ENCODE results near the gene MLYCD. TPM values are rescaled to one million over a fixed set of nuclear protein-coding genes. Genes with fewer than 3 reads are reported as not detected.

Gene MLYCD
- total RNA-seq, 5 donors from 2014 or later (not counting 1 experiment from before 2014, with no cell fraction given): 7.2 to 10.3 (median 9.1) TPM

DNA sequence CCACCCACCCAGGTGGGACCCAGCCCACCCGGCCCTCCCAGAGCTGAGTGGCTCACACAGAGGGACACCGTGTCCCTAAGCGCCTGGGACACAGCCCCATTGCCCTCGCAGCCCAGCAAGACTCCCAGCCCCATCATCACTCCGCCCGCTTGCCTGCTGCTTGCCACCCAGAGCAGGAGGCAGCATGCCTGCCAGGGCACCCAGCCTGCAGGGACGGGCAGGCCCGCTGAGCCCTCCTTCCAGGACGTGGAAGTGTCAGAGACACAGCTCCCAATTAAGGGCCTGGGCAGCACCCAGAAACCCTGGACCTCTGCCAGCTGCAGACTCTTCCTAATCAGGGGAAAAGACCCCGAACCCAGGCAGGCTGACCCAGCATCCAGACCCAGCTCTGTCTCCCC is 36.9 kb downstream of the MLYCD start:
- H3K27me3 Mint-ChIP-seq: peaks cover 0 to 4% of the 10 kb centered on the region in 2 donors
- peaks cover 0 to 14% of the 10 kb centered on the region in 2 experiments for H3K27me3 ChIP-seq (replicated peaks in 1 of 2; ENCODE audit: control insufficient read depth in 2 of 2, extremely low read depth in 1 of 2, insufficient read depth in 2 of 2, low read length in 1 of 2)
- 92% methylated on average over 6 of the region's 10 CpGs for WGBS (ENCODE audit: insufficient coverage)
- no peak for ATAC-seq (replicated peaks in 1 of 4)
- no peak overlapping the region for H3K27ac ChIP-seq (ENCODE audit: low read length)
- H3K36me3 ChIP-seq (ENCODE audit: control insufficient read depth in 2 of 2, extremely low read depth in 1 of 2, insufficient read depth in 1 of 2, low read length in 1 of 2): no peaks in the 10 kb centered on the region
- CTCF ChIA-PET: no interaction called here
- no peak for DNase-seq
- no peaks in the 10 kb centered on the region for H3K9me3 Mint-ChIP-seq
- H3K36me3 Mint-ChIP-seq: peaks cover 14% of the 10 kb centered on the region
- no peak overlapping the region for H3K27ac Mint-ChIP-seq
- H3K4me1 ChIP-seq (ENCODE audit: control insufficient read depth in 1 of 2, extremely low read depth in 1 of 2, insufficient read depth in 2 of 2, low read length in 2 of 2): no peaks in the 10 kb centered on the region
- peaks cover 4 to 11% (median 5%) of the 10 kb centered on the region in 3 donors for H3K4me1 Mint-ChIP-seq
- H3K9me3 ChIP-seq: no peaks in the 10 kb centered on the region
- no peak overlapping the region for H3K4me3 Mint-ChIP-seq
- POLR2A ChIA-PET: no interaction called here
- no peak overlapping the region for H3K4me3 ChIP-seq (ENCODE audit: control insufficient read depth in 1 of 2, extremely low read depth in 1 of 2, low read length in 1 of 2)

- POLR2A ChIA-PET: no interaction called here
- Mint-ChIP-seq H3K27me3 (peaks cover 0 to 4% of the 10 kb centered on the region in 2 donors), H3K36me3 (peaks cover 14% of the 10 kb centered on the region), H3K9me3 (no peaks in the 10 kb centered on the region), H3K4me3 (no peak overlapping the region), H3K4me1 (peaks cover 4 to 11% (median 5%) of the 10 kb centered on the region in 3 donors), H3K27ac (no peak overlapping the region)
- 92% methylated on average over 18 of the region's 19 CpGs for WGBS (ENCODE audit: insufficient coverage)
- Histone ChIP-seq H3K9me3 (no peaks in the 10 kb centered on the region), H3K36me3 (ENCODE audit: control insufficient read depth in 2 of 2, extremely low read depth in 1 of 2, insufficient read depth in 1 of 2, low read length in 1 of 2) (no peaks in the 10 kb centered on the region), H3K27me3 (replicated peaks in 1 of 2; ENCODE audit: control insufficient read depth in 2 of 2, extremely low read depth in 1 of 2, insufficient read depth in 2 of 2, low read length in 1 of 2) (peaks cover 0 to 14% of the 10 kb centered on the region in 2 experiments), H3K4me1 (ENCODE audit: control insufficient read depth in 1 of 2, extremely low read depth in 1 of 2, insufficient read depth in 2 of 2, low read length in 2 of 2) (no peaks in the 10 kb centered on the region), H3K4me3 (ENCODE audit: control insufficient read depth in 1 of 2, extremely low read depth in 1 of 2, low read length in 1 of 2) (no peak overlapping the region), H3K27ac (ENCODE audit: low read length) (no peak overlapping the region)
- CTCF ChIA-PET: interaction anchor here in 1 of 2 donors (0.5 to 1.2 kb wide), 2 partner anchors 7 to 1715 kb away, joined by 3 read pairs; no protein-coding TSS in a partner anchor
- no peak for DNase-seq
- no peak for ATAC-seq (replicated peaks in 1 of 4)
Measured at GRCh38 chr16:83936581-83937165, 37.8 kb downstream of the MLYCD start.

DNA sequence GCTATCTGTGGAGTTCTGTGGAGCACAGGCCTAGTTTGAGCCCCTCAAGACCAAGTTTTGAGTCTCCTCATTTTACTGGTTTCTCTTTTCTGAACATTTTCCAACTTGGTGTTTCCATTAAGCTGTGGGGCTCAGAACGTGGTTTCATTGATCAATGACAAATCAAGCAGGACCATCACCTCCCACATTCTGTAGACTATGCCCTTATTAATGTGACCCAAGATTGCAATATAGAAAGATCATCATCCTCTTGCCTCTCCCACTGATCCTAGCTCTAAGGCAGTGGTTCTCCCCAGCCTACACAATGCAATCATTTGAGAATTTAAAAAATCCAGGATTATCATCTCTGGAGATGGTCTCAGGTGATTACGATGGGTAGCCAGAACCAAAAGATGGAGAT is 38.4 kb downstream of the MLYCD start:
- Mint-ChIP-seq H3K4me3 (no peak overlapping the region), H3K27me3 (peaks cover 0 to 4% of the 10 kb centered on the region in 2 donors), H3K36me3 (peaks cover 14% of the 10 kb centered on the region), H3K27ac (no peak overlapping the region), H3K9me3 (no peaks in the 10 kb centered on the region), H3K4me1 (peaks cover 4 to 11% (median 5%) of the 10 kb centered on the region in 3 donors)
- Histone ChIP-seq H3K4me1 (ENCODE audit: control insufficient read depth in 1 of 2, extremely low read depth in 1 of 2, insufficient read depth in 2 of 2, low read length in 2 of 2) (no peaks in the 10 kb centered on the region), H3K36me3 (ENCODE audit: control insufficient read depth in 2 of 2, extremely low read depth in 1 of 2, insufficient read depth in 1 of 2, low read length in 1 of 2) (no peaks in the 10 kb centered on the region), H3K4me3 (ENCODE audit: control insufficient read depth in 1 of 2, extremely low read depth in 1 of 2, low read length in 1 of 2) (no peak overlapping the region), H3K27ac (ENCODE audit: low read length) (no peak overlapping the region), H3K9me3 (no peaks in the 10 kb centered on the region), H3K27me3 (replicated peaks in 1 of 2; ENCODE audit: control insufficient read depth in 2 of 2, extremely low read depth in 1 of 2, insufficient read depth in 2 of 2, low read length in 1 of 2) (peaks cover 0 to 14% of the 10 kb centered on the region in 2 experiments)
- ChIA-PET CTCF (interaction anchor here in 1 of 2 donors (0.5 to 1.2 kb wide), 2 partner anchors 8 to 1716 kb away, joined by 3 read pairs; no protein-coding TSS in a partner anchor), POLR2A (no interaction called here)
- DNase-seq (no peak), ATAC-seq (replicated peaks in 1 of 4) (no peak)
- WGBS (ENCODE audit: insufficient coverage): 63% methylated on average over 2 of the region's 2 CpGs

DNA sequence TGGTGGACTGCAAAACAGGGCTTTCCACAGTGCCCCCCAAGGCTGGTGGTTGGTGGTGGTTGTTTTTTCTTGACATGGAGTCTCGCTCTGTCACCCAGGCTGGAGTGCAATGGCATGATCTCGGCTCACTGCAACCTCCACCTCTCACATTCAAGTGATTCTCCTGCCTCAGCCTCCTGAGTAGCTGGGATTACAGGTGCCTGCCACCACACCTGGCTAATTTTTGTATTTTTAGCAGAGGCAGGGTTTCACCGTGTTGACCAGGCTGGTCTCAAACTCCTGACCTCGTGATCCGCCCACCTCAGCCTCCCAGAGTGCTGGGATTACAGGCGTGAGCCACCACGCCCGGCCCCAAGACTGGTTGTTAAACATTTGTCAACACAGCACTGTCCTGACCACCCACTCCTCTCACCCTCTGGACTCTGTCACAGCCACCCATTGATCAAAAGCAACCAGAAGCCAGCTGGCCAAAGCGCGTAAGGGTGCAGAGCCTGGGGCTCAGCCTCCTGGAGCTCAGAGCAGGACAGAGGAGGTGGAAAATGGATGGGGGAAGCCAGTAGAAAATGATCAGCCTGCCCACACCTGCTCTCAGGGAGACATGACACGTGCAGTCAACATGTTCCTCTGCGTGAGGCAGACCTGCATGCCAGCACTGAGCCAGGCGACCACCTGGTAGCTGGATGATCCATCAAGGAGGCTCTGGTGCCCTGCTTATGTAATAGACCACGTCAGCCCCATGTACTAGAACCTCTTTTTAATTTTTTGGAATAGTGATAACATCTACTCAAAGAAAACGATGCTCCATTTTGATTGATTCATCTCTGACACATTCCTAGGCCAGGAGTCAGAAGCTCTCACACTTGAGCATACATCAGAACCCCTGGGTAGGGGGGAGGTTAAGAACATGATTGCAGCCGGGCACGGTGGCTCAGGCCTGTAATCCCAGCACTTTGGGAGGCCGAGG is 39.3 kb downstream of the MLYCD start:
- POLR2A ChIA-PET: no interaction called here
- Histone ChIP-seq H3K4me1 (ENCODE audit: control insufficient read depth in 1 of 2, extremely low read depth in 1 of 2, insufficient read depth in 2 of 2, low read length in 2 of 2) (no peaks in the 10 kb centered on the region), H3K9me3 (no peaks in the 10 kb centered on the region), H3K36me3 (ENCODE audit: control insufficient read depth in 2 of 2, extremely low read depth in 1 of 2, insufficient read depth in 1 of 2, low read length in 1 of 2) (no peaks in the 10 kb centered on the region), H3K4me3 (ENCODE audit: control insufficient read depth in 1 of 2, extremely low read depth in 1 of 2, low read length in 1 of 2) (no peak overlapping the region), H3K27ac (ENCODE audit: low read length) (no peak overlapping the region), H3K27me3 (replicated peaks in 1 of 2; ENCODE audit: control insufficient read depth in 2 of 2, extremely low read depth in 1 of 2, insufficient read depth in 2 of 2, low read length in 1 of 2) (peaks cover 0 to 15% of the 10 kb centered on the region in 2 experiments)
- Mint-ChIP-seq H3K27me3 (peaks cover 0 to 4% of the 10 kb centered on the region in 2 donors), H3K4me1 (peaks cover 4 to 11% (median 5%) of the 10 kb centered on the region in 3 donors), H3K27ac (no peak overlapping the region), H3K4me3 (no peak overlapping the region), H3K9me3 (no peaks in the 10 kb centered on the region), H3K36me3 (peaks cover 14% of the 10 kb centered on the region)
- 93% methylated on average over 12 of the region's 18 CpGs for WGBS (ENCODE audit: insufficient coverage)
- CTCF ChIA-PET: interaction anchor here in 1 of 2 donors (0.6 kb wide), 1 partner anchor 116 kb away, joined by 5 read pairs; no protein-coding TSS in a partner anchor
- ATAC-seq (replicated peaks in 1 of 4) (no peak), DNase-seq (no peak)

GRCh38 chr16:83939266-83939855 is 40.4 kb downstream of the MLYCD start:
- Mint-ChIP-seq H3K4me1 (peaks cover 4 to 11% (median 5%) of the 10 kb centered on the region in 3 donors), H3K4me3 (no peak overlapping the region), H3K27me3 (peaks cover 0 to 4% of the 10 kb centered on the region in 2 donors), H3K9me3 (no peaks in the 10 kb centered on the region), H3K36me3 (peaks cover 14% of the 10 kb centered on the region), H3K27ac (no peak overlapping the region)
- no peaks in the 10 kb centered on the region for H3K36me3 ChIP-seq (ENCODE audit: control insufficient read depth in 2 of 2, extremely low read depth in 1 of 2, insufficient read depth in 1 of 2, low read length in 1 of 2)
- peaks cover 0 to 16% of the 10 kb centered on the region in 2 experiments for H3K27me3 ChIP-seq (replicated peaks in 1 of 2; ENCODE audit: control insufficient read depth in 2 of 2, extremely low read depth in 1 of 2, insufficient read depth in 2 of 2, low read length in 1 of 2)
- 84% methylated on average over 10 of the region's 12 CpGs for WGBS (ENCODE audit: insufficient coverage)
- no peaks in the 10 kb centered on the region for H3K4me1 ChIP-seq (ENCODE audit: control insufficient read depth in 1 of 2, extremely low read depth in 1 of 2, insufficient read depth in 2 of 2, low read length in 2 of 2)
- H3K27ac ChIP-seq (ENCODE audit: low read length): no peak overlapping the region
- DNase-seq (no peak), ATAC-seq (replicated peaks in 1 of 4) (no peak)
- no peaks in the 10 kb centered on the region for H3K9me3 ChIP-seq
- no peak overlapping the region for H3K4me3 ChIP-seq (ENCODE audit: control insufficient read depth in 1 of 2, extremely low read depth in 1 of 2, low read length in 1 of 2)
- CTCF ChIA-PET: interaction anchor here in 1 of 2 donors (0.6 kb wide), 1 partner anchor 117 kb away, joined by 5 read pairs; no protein-coding TSS in a partner anchor
- POLR2A ChIA-PET: no interaction called here

DNA sequence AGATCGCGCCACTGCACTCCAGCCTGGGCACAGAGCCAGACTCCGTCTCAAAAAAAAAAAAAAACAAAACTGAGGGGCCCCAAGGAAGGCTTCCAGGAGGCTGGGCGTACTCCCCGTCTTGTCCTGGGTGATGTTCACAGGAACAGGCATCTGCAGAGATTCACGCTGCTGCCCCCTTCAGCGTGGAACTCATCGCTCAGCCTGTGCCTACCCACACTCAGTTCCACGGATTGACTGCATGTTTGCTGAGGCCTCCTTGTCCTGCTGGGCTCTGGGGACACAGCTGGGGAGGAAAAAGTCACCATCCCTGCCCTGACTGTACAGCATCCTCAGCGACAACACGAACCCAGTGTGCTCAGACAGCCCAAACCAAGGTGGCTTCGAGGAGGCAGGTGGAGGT is 41.2 kb downstream of the MLYCD start:
- Histone ChIP-seq H3K36me3 (ENCODE audit: control insufficient read depth in 2 of 2, extremely low read depth in 1 of 2, insufficient read depth in 1 of 2, low read length in 1 of 2) (no peaks in the 10 kb centered on the region), H3K27me3 (replicated peaks in 1 of 2; ENCODE audit: control insufficient read depth in 2 of 2, extremely low read depth in 1 of 2, insufficient read depth in 2 of 2, low read length in 1 of 2) (peaks cover 0 to 16% of the 10 kb centered on the region in 2 experiments), H3K4me1 (ENCODE audit: control insufficient read depth in 1 of 2, extremely low read depth in 1 of 2, insufficient read depth in 2 of 2, low read length in 2 of 2) (no peaks in the 10 kb centered on the region), H3K9me3 (no peaks in the 10 kb centered on the region), H3K4me3 (ENCODE audit: control insufficient read depth in 1 of 2, extremely low read depth in 1 of 2, low read length in 1 of 2) (no peak overlapping the region), H3K27ac (ENCODE audit: low read length) (no peak overlapping the region)
- H3K4me1 Mint-ChIP-seq: peaks cover 4 to 5% (median 5%) of the 10 kb centered on the region in 3 donors
- no peak overlapping the region for H3K27ac Mint-ChIP-seq
- H3K36me3 Mint-ChIP-seq: peaks cover 10% of the 10 kb centered on the region
- CTCF ChIA-PET: no interaction called here
- DNase-seq (no peak), ATAC-seq (replicated peaks in 1 of 4) (no peak)
- POLR2A ChIA-PET: no interaction called here
- no peak overlapping the region for H3K4me3 Mint-ChIP-seq
- H3K9me3 Mint-ChIP-seq: no peaks in the 10 kb centered on the region
- H3K27me3 Mint-ChIP-seq: peaks cover 0 to under 1% of the 10 kb centered on the region in 2 donors
- 89% methylated on average over 10 of the region's 12 CpGs for WGBS (ENCODE audit: insufficient coverage)

All from T-cell (primary cell).